NCI-H146 treated with DMSO at 0.1 percent for 48 hours (cell line): ENCODE data around the gene TTYH2.
"Not testable (repeated sequence)": the region's sequence is repeated elsewhere in the genome, so short reads cannot be mapped to it uniquely, and the experiment has no call there.

Experiments used
- DNase-seq: peaks from one replicate; lab custom pipeline; 2025; ENCODE audit not compliant: unreplicated experiment; lab: John Stamatoyannopoulos, UW

The TTYH2 gene

GRCh38 chr17:74212913-74213791 lies at the start of gene TTYH2:
Gene TTYH2, plus strand, starts transcription at chr17:74213571. Its CDS starts 17 bp downstream, at chr17:74213588.
- DNase-seq: peak; percentile 32

GRCh38 chr17:74163836-74164235 lies 49.5 kb upstream of the TTYH2 start:
- DNase-seq: no peak

- DNase-seq: no peak
Measured at GRCh38 chr17:74164446-74165045, 48.8 kb upstream of the TTYH2 start.

GRCh38 chr17:74165797-74166365 lies 47.5 kb upstream of the TTYH2 start:
- no peak for DNase-seq

- DNase-seq: no peak
Measured at GRCh38 chr17:74170924-74171323, 42.4 kb upstream of the TTYH2 start.

- DNase-seq: no peak
Measured at GRCh38 chr17:74172700-74173099, 40.7 kb upstream of the TTYH2 start.

GRCh38 chr17:74176546-74177001 lies 36.8 kb upstream of the TTYH2 start:
- peak; percentile 67 for DNase-seq

GRCh38 chr17:74177018-74177450 lies 36.3 kb upstream of the TTYH2 start:
- DNase-seq: no peak

- DNase-seq: no peak
Measured at GRCh38 chr17:74179576-74179975, 33.8 kb upstream of the TTYH2 start.

- DNase-seq: no peak
Measured at GRCh38 chr17:74180336-74180735, 33.0 kb upstream of the TTYH2 start.

- DNase-seq: no peak
Measured at GRCh38 chr17:74181341-74181740, 32.0 kb upstream of the TTYH2 start.

GRCh38 chr17:74182041-74182723 lies 31.2 kb upstream of the TTYH2 start:
- no peak for DNase-seq

- no peak for DNase-seq
Measured at GRCh38 chr17:74183411-74183810, 30.0 kb upstream of the TTYH2 start.

GRCh38 chr17:74185571-74186185 lies 27.7 kb upstream of the TTYH2 start:
- no peak for DNase-seq

- DNase-seq: no peak
Measured at GRCh38 chr17:74186498-74186897, 26.9 kb upstream of the TTYH2 start.

GRCh38 chr17:74187761-74188160 lies 25.6 kb upstream of the TTYH2 start:
- DNase-seq: peak; percentile 87

- DNase-seq: not testable (repeated sequence)
Measured at GRCh38 chr17:74188687-74189086, 24.7 kb upstream of the TTYH2 start.

GRCh38 chr17:74190154-74190553 lies 23.2 kb upstream of the TTYH2 start:
- DNase-seq: no peak

- DNase-seq: no peak
Measured at GRCh38 chr17:74190807-74191406, 22.5 kb upstream of the TTYH2 start.

GRCh38 chr17:74192950-74193781 lies 20.2 kb upstream of the TTYH2 start:
- DNase-seq: peak; percentile 87
